CD4-positive, alpha-beta T cell treated with Interferon alpha-2 for 1 hour (primary cell): Measurements from ENCODE around the gene CHST11.
A peak's percentile ranks its signal among the peaks of the same experiment; 100 is the strongest.

ENCODE experiments used
- DNase-seq, 2 donors: peaks; one replicate each; pipeline ENCODE4 v3.0.0-alpha.2; 2020 to 2022

Gene CHST11

GRCh38 chr12:104682790-104683279 lies 226.1 kb downstream of the CHST11 start:
- peak; percentile 72 to 83 for DNase-seq

- no peak for DNase-seq
Observed at GRCh38 chr12:104683831-104684503, 227.2 kb downstream of the CHST11 start.

DNA sequence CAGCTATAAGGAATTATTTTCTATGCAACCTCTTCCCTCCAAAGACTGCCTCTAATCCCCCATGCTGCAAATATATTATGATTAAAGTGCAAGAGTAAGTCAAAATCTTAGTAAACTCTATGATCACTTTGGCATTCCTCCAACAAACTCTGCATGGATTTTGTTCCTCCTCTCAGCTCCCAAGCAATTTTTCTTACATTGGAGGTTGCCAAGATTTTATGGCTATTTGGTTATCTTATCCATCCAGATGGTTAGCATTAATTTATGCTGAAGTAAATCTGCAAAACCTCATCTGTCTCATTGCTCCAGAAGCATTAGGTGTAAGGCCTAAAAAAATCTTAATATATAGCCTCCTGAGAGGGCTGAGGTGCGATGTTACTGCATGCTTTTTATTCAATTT lies 228.1 kb downstream of the CHST11 start:
- DNase-seq = no peak

- no peak for DNase-seq
Observed at GRCh38 chr12:104685366-104685765, 228.6 kb downstream of the CHST11 start.

DNA sequence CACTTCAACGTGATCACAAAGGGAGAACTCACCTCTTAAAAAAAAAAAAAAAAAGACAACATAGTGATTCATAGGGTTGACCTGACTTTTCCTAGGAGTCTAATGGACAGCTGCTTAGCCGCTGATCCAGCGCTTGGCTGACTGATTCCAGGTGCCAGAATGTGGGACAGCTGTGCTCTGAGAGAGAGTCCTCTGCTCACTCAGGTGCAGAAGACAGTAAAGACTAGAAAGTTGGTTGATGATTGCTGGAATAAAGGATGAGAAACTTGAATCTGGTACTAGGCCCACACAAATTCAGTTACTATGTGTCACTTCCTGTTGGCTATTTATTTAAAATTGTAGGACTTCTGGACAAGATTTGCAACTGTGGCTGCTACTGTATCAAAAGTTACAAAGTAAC lies 229.4 kb downstream of the CHST11 start:
- DNase-seq = no peak

- peak; percentile 63 to 73 for DNase-seq
Observed at GRCh38 chr12:104687823-104688573, 231.2 kb downstream of the CHST11 start.

- no peak for DNase-seq
Observed at GRCh38 chr12:104689635-104690034, 232.9 kb downstream of the CHST11 start.

DNA sequence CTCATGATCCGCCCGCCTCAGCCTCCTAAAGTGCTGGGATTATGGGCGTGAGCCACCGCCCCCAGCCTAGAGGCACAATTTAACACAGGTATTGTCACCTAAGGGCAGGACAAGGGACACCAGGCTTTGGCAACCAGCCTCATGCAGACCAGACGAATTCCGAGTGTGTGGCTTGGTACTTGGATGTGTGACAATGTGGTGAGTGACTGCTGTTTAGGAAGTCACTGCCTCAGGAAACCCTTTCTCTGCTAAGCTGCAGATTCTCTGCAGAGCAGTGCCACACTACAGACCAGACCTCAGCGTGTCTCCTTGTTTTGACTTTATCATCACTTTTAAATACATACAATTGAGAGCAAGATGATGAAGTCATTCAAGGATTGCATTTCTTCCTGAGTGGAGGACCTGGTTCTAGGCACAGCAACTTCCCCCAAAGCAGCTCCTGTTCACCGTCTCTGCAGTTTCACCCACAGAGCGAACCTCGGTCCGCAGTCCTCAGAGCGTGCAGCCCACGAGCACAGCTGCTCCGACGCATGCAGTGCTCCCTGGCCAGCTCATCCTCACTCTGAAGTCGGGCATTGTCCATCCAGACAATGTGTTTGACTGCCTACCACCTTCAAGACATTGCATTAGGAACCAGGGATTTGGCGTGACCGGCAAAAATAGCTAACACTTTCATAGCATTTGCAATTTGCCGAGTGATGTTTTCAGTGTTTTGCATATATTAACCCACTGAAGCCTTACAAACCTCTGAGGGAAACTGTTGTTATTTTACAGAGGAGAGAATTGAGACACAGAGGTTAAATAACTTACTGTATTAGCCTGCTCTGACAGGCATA lies 235.2 kb downstream of the CHST11 start:
- peak in 1 of 2 donors; percentile 15 for DNase-seq

- no peak for DNase-seq
Observed at GRCh38 chr12:104692557-104693218, 235.9 kb downstream of the CHST11 start.

- DNase-seq = no peak
Observed at GRCh38 chr12:104693493-104693892, 236.7 kb downstream of the CHST11 start.

DNA sequence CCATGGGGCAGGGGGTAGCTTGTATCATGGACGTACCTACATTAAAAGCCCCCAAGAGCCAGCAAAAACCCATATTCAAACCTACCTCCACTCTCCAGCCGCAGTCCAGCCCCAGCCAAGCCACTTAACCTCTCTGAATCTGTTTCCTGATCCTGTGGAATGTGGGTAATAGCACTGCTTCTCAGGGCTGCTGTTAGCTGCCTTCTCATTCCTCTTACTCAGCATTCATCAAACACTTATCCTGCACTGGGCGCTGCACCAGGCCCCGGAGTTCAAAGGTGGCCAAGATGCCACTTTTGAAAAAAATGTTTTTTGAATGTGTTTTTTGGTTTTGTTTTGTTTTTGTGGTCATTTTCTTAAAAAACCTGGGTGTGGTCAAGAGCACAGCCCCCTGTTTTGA lies 237.4 kb downstream of the CHST11 start:
- DNase-seq = no peak

DNA sequence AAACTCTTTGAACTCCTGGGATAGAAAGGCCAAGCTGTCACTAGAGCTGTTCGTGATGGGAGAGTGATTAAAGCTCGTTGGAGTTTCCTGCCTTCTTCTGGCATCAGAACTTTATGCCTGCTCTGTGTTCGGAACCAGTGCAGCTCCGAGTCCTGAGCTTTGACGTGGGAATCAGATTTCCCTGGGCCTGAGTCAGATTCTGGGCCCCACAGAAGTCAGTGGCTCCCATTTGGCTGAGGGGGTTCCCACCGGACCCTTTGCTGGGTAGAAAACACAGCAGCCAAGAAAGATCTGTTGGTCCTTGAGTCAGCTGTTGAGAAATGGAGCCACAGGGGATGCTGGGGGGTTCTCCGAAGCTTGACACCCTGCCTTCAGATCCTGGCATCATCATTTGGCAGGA lies 238.0 kb downstream of the CHST11 start:
- DNase-seq = no peak

GRCh38 chr12:104695453-104696148 lies 238.9 kb downstream of the CHST11 start:
- peak; percentile 64 to 83 for DNase-seq

DNA sequence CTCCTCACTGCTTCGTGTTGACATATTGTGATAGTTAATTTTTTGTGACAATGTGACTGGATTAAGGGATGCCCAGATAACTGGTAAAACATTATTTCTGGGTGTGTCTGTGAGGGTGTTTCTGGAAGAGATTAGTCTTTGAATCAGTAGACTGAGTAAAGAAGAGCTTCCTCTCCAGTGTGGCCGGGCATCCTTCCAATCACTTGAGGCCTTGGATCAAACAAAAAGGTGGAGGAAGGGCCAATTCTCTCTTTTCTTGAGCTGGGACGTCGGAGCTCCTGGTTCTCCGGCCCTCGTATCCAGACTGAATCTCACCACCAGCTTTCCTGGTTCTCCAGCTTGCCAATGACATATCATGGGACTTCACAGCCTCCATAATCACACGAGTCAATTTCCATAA lies 240.4 kb downstream of the CHST11 start:
- no peak for DNase-seq

GRCh38 chr12:104698871-104699270 lies 242.1 kb downstream of the CHST11 start:
- DNase-seq = no peak

DNA sequence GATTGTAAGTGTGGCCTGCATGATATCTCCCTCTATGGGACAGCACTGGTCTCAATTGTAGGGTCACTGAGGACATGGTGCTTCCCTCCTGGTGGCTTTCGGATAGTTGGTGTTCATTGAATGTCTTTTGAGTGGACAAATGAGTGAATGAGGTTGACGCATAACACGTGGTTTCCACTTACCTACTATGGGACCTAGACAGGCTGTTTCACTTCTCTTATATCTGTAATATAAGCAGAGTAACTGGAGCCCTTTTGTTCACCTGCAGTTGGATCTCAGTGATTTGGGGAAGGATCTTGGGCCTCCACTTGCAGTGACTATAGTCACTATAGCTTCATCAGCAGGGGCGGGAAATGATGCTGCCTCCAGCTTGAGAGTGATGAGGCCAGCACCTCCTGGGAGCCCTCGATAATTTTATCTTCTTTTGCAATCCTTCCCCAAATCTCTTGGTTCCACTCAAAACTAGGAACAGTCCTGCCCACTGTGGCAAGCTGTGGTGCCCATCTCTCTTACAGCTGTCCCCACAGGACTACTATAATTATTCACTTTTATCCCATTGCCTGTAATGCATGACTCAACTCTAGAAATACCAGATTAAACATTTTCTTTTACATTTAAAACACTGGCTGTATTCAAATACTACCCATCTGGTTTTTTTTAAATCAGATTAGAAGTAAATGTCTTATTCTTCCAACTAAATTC lies 242.9 kb downstream of the CHST11 start:
- DNase-seq = no peak

DNA sequence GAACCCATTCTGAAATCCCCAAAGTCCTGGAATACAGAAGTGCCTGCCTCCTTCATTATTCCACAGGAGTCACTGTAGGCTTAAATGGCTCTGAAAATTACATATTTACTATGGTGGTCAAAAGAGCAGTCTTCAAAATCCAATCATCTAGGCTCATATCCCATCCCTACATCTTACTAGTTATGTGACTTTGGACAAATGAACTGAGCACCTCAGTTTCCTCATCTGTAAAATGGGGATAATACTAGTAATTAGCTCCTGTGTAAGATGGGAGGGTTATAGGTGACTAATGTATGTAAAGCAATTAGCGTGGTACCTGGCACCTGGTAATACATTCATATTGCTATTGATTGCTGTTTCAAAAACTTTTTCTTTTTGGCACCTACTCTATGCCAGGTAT lies 243.6 kb downstream of the CHST11 start:
- no peak for DNase-seq

- DNase-seq = no peak
Observed at GRCh38 chr12:104701301-104701700, 244.6 kb downstream of the CHST11 start.

GRCh38 chr12:104701756-104702155 lies 245.0 kb downstream of the CHST11 start:
- DNase-seq = no peak

GRCh38 chr12:104702565-104703139 lies 245.9 kb downstream of the CHST11 start:
- no peak for DNase-seq

- no peak for DNase-seq
Observed at GRCh38 chr12:104703372-104703771, 246.6 kb downstream of the CHST11 start.
